ENCODE measurements around the gene FYN.

Gene FYN

GRCh38 chr6:111674413-111674812 is 198.8 kb downstream of the FYN start:
- no peak overlapping the region for H3K4me3 Mint-ChIP-seq
- H3K27me3 Mint-ChIP-seq, result no peaks in the 10 kb centered on the region
- DNase-seq, result no peak
- H3K4me1 Mint-ChIP-seq, result peaks cover 19% of the 10 kb centered on the region
- peaks cover 56% of the 10 kb centered on the region for H3K36me3 Mint-ChIP-seq
- H3K9me3 Mint-ChIP-seq, result no peaks in the 10 kb centered on the region
- H3K27ac Mint-ChIP-seq, result peak overlapping the region; percentile 13
- CTCF ChIA-PET, result interaction anchor here (0.7 kb wide), 1 partner anchor 334 kb away, joined by 4 read pairs; no protein-coding TSS in a partner anchor

GRCh38 chr6:111673937-111674336 is 199.3 kb downstream of the FYN start:
- no peak for DNase-seq
- Mint-ChIP-seq H3K4me1 (peaks cover 19% of the 10 kb centered on the region), H3K9me3 (no peaks in the 10 kb centered on the region), H3K4me3 (no peak overlapping the region), H3K27ac (peak overlapping the region; percentile 12), H3K27me3 (no peaks in the 10 kb centered on the region), H3K36me3 (peaks cover 56% of the 10 kb centered on the region)
- CTCF ChIA-PET, result interaction anchor here (0.7 kb wide), 1 partner anchor 334 kb away, joined by 4 read pairs; no protein-coding TSS in a partner anchor

GRCh38 chr6:111673532-111673931 is 199.7 kb downstream of the FYN start:
- H3K9me3 Mint-ChIP-seq, result no peaks in the 10 kb centered on the region
- no peak overlapping the region for H3K4me3 Mint-ChIP-seq
- H3K36me3 Mint-ChIP-seq, result peaks cover 55% of the 10 kb centered on the region
- CTCF ChIA-PET, result interaction anchor here (0.7 kb wide), 1 partner anchor 333 kb away, joined by 4 read pairs; no protein-coding TSS in a partner anchor
- no peak for DNase-seq
- no peaks in the 10 kb centered on the region for H3K27me3 Mint-ChIP-seq
- H3K27ac Mint-ChIP-seq, result no peak overlapping the region
- peaks cover 19% of the 10 kb centered on the region for H3K4me1 Mint-ChIP-seq

- H3K4me3 Mint-ChIP-seq, result no peak overlapping the region
- peak overlapping the region; percentile 30 for H3K27ac Mint-ChIP-seq
- no peaks in the 10 kb centered on the region for H3K9me3 Mint-ChIP-seq
- no peak for DNase-seq
- CTCF ChIA-PET, result no interaction called here
- H3K36me3 Mint-ChIP-seq, result peaks cover 60% of the 10 kb centered on the region
- peaks cover 19% of the 10 kb centered on the region for H3K4me1 Mint-ChIP-seq
- no peaks in the 10 kb centered on the region for H3K27me3 Mint-ChIP-seq
Observed at GRCh38 chr6:111672761-111673450, 200.3 kb downstream of the FYN start.

- Mint-ChIP-seq H3K36me3 (peaks cover 73% of the 10 kb centered on the region), H3K9me3 (no peaks in the 10 kb centered on the region), H3K4me1 (peaks cover under 1% of the 10 kb centered on the region), H3K27ac (no peak overlapping the region), H3K4me3 (no peak overlapping the region), H3K27me3 (no peaks in the 10 kb centered on the region)
- no peak for DNase-seq
- CTCF ChIA-PET, result no interaction called here
Observed at GRCh38 chr6:111669326-111669725, 203.9 kb downstream of the FYN start.

- no peak for DNase-seq
- no peaks in the 10 kb centered on the region for H3K27me3 Mint-ChIP-seq
- no peak overlapping the region for H3K4me3 Mint-ChIP-seq
- peaks cover 70% of the 10 kb centered on the region for H3K36me3 Mint-ChIP-seq
- CTCF ChIA-PET, result interaction anchor here (0.7 to 1.5 kb wide), 4 partner anchors 10 to 410 kb away, joined by 3 to 4 read pairs (median 3); a partner anchor contains a TSS
- H3K27ac Mint-ChIP-seq, result no peak overlapping the region
- no peaks in the 10 kb centered on the region for H3K9me3 Mint-ChIP-seq
- H3K4me1 Mint-ChIP-seq, result no peaks in the 10 kb centered on the region
Observed at GRCh38 chr6:111668410-111668809, 204.8 kb downstream of the FYN start.

- H3K9me3 Mint-ChIP-seq, result no peaks in the 10 kb centered on the region
- H3K36me3 Mint-ChIP-seq, result peaks cover 68% of the 10 kb centered on the region
- no peak for DNase-seq
- CTCF ChIA-PET, result interaction anchor here (0.7 to 1.5 kb wide), 3 partner anchors 9 to 409 kb away, joined by 3 to 4 read pairs (median 3); a partner anchor contains a TSS
- no peak overlapping the region for H3K4me3 Mint-ChIP-seq
- no peaks in the 10 kb centered on the region for H3K4me1 Mint-ChIP-seq
- no peak overlapping the region for H3K27ac Mint-ChIP-seq
- H3K27me3 Mint-ChIP-seq, result no peaks in the 10 kb centered on the region
Observed at GRCh38 chr6:111667931-111668330, 205.3 kb downstream of the FYN start.

- no peaks in the 10 kb centered on the region for H3K9me3 Mint-ChIP-seq
- no peaks in the 10 kb centered on the region for H3K27me3 Mint-ChIP-seq
- DNase-seq, result no peak
- CTCF ChIA-PET, result interaction anchor here (1.2 to 1.5 kb wide), 2 partner anchors 8 to 408 kb away, joined by 3 to 4 read pairs; a partner anchor contains a TSS
- H3K27ac Mint-ChIP-seq, result no peak overlapping the region
- no peaks in the 10 kb centered on the region for H3K4me1 Mint-ChIP-seq
- peaks cover 63% of the 10 kb centered on the region for H3K36me3 Mint-ChIP-seq
- H3K4me3 Mint-ChIP-seq, result no peak overlapping the region
Observed at GRCh38 chr6:111666847-111667246, 206.4 kb downstream of the FYN start.

GRCh38 chr6:111664565-111665030 is 208.7 kb downstream of the FYN start:
- CTCF ChIA-PET, result no interaction called here
- no peak for DNase-seq
- Mint-ChIP-seq H3K9me3 (no peaks in the 10 kb centered on the region), H3K4me1 (no peaks in the 10 kb centered on the region), H3K27ac (no peak overlapping the region), H3K27me3 (no peaks in the 10 kb centered on the region), H3K4me3 (no peak overlapping the region), H3K36me3 (peaks cover 59% of the 10 kb centered on the region)

GRCh38 chr6:111663692-111664564 is 209.3 kb downstream of the FYN start:
- Mint-ChIP-seq H3K27ac (peak overlapping the region; percentile 78), H3K4me3 (no peak overlapping the region), H3K36me3 (peaks cover 56% of the 10 kb centered on the region), H3K4me1 (no peaks in the 10 kb centered on the region), H3K9me3 (no peaks in the 10 kb centered on the region), H3K27me3 (no peaks in the 10 kb centered on the region)
- CTCF ChIA-PET, result no interaction called here
- no peak for DNase-seq

GRCh38 chr6:111662794-111663593 is 210.3 kb downstream of the FYN start:
- no peak overlapping the region for H3K4me3 Mint-ChIP-seq
- DNase-seq, result no peak
- no peaks in the 10 kb centered on the region for H3K27me3 Mint-ChIP-seq
- CTCF ChIA-PET, result no interaction called here
- H3K9me3 Mint-ChIP-seq, result no peaks in the 10 kb centered on the region
- no peaks in the 10 kb centered on the region for H3K4me1 Mint-ChIP-seq
- peak overlapping the region; percentile 49 for H3K27ac Mint-ChIP-seq
- H3K36me3 Mint-ChIP-seq, result peaks cover 48% of the 10 kb centered on the region

GRCh38 chr6:111662072-111662793 is 211.0 kb downstream of the FYN start:
- Mint-ChIP-seq H3K36me3 (peaks cover 47% of the 10 kb centered on the region), H3K4me3 (no peak overlapping the region), H3K9me3 (no peaks in the 10 kb centered on the region), H3K4me1 (no peaks in the 10 kb centered on the region), H3K27ac (peak overlapping the region; percentile 6), H3K27me3 (no peaks in the 10 kb centered on the region)
- no peak for DNase-seq
- CTCF ChIA-PET, result no interaction called here

GRCh38 chr6:111661541-111662061 is 211.7 kb downstream of the FYN start:
- H3K27ac Mint-ChIP-seq, result peak overlapping the region; percentile 6
- H3K36me3 Mint-ChIP-seq, result peaks cover 42% of the 10 kb centered on the region

More at GRCh38 chr6:111661541-111662061, 211.7 kb downstream of the FYN start:
- H3K9me3 Mint-ChIP-seq, result no peaks in the 10 kb centered on the region
- CTCF ChIA-PET, result no interaction called here
- no peak overlapping the region for H3K4me3 Mint-ChIP-seq
- no peak for DNase-seq
- H3K4me1 Mint-ChIP-seq, result no peaks in the 10 kb centered on the region
- no peaks in the 10 kb centered on the region for H3K27me3 Mint-ChIP-seq
